Tongue (tissue), 2 donors: ENCODE results near the gene SPATA21. TPM values are rescaled to one million over a fixed set of nuclear protein-coding genes. Genes with fewer than 3 reads are reported as not detected.

Experiments used
- DNase-seq: peaks from one replicate; pipeline ENCODE4 v3.0.0-alpha.2; 2015
- total RNA-seq: library from RNA; depleted of rRNA; stranded (reverse); fragments of >200 nt; gene quantifications from one replicate; pipeline ENCODE4 v1.2.3, GENCODE V29; 2014

Gene SPATA21
- total RNA-seq, 1 donor from 2014 or later: not detected

- no peak for DNase-seq
These were observed 14.8 kb upstream of the SPATA21 start for GRCh38 chr1:16451841-16452528.

GRCh38 chr1:16450863-16451481, 13.7 kb upstream of the SPATA21 start:
- no peak for DNase-seq

GRCh38 chr1:16449666-16450065, 12.4 kb upstream of the SPATA21 start:
- DNase-seq: no peak

- no peak for DNase-seq
These were observed 11.8 kb upstream of the SPATA21 start for GRCh38 chr1:16449065-16449464.

DNA sequence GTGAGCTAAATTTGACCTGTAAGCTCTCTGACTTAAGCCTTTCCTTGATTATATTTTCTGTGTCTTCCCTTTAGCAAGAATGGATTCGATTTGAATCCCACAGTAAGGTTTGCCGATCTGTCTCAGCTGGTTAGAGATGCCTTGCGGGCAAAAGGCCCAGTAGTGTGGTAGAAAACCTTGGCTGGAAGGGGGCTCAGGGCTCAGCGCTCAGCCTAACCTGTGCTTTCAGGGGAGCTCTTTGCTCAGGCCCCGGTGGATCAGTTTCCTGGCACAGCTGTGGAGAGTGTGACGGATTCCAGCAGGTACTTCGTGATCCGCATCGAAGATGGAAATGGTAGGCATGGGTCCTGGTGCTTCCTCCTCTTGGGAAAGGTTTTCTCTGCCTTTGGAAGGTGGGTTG, 10.4 kb upstream of the SPATA21 start:
- DNase-seq: no peak

DNA sequence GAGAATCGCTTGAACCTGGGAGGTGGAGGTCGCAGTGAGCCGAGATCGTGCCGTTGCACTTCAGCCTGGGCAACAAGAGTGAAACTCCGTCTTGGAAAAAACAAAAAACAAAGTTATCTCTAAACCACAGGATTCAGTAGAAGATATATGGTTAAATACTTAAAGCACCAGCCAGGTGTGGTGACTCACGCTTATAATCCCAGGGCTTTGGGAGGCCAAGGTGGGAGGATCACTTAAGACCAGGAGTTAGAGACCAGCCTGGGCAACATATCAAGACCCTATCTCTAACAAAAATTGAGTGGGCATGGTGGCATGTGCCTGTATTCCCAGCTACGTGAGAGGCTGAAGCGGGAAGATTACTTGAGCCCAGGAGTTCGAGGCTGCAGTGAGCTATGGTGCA, 8.9 kb upstream of the SPATA21 start:
- DNase-seq: no peak

DNA sequence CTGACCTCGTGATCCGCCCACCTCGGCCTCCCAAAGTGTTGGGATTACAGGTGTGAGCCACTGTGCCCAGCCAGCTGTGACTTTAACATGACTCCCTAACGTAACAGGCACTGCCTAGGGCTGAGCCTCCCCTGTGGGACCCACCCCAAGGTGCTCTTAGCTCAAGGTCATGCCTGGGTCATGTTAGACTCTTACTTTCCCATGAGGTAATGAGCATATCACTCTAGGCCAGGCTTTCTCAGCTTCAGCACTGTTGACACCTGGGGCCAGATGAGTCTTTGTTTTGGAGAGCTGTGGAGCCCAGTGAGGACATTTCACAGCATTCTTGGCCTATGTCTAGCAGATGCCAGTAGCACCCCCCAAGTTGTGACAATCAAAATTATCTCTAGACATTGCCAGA, 7.8 kb upstream of the SPATA21 start:
- no peak for DNase-seq

GRCh38 chr1:16443975-16444770, 6.9 kb upstream of the SPATA21 start:
- no peak for DNase-seq

GRCh38 chr1:16442941-16443340, 5.7 kb upstream of the SPATA21 start:
- DNase-seq: no peak

GRCh38 chr1:16442265-16442664, 5.0 kb upstream of the SPATA21 start:
- DNase-seq: no peak

- peak; percentile 9 for DNase-seq
These were observed 4.0 kb upstream of the SPATA21 start for GRCh38 chr1:16441282-16441665.

GRCh38 chr1:16440470-16441281, 3.5 kb upstream of the SPATA21 start, which contains the start of gene NECAP2:
Gene NECAP2 (plus strand): TSS chr1:16440724. CDS start chr1:16440762, 38 bp downstream.
- peak; percentile 96 for DNase-seq

- DNase-seq: no peak
These were observed 2.9 kb upstream of the SPATA21 start for GRCh38 chr1:16440131-16440469.

GRCh38 chr1:16438924-16439323, 1.7 kb upstream of the SPATA21 start:
- DNase-seq: no peak

DNA sequence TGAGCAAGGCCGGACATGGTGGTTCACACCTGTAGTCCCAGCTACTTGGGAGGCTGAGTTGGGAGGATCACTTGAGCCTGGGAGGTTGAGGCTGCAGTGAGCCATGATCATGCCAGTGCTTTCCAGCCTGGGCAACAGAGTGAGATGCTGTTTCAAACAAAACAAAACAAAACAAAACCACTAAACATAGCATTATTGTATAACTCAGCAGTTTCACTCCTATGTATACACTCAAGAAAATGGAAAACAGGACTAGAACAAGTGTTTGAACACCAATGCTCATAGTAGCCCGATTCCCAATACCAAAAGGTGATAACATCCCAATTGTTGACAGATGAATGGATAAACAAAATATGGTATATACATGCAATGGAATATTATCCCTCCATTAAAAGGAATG, 1.3 kb upstream of the SPATA21 start:
- no peak for DNase-seq

DNA sequence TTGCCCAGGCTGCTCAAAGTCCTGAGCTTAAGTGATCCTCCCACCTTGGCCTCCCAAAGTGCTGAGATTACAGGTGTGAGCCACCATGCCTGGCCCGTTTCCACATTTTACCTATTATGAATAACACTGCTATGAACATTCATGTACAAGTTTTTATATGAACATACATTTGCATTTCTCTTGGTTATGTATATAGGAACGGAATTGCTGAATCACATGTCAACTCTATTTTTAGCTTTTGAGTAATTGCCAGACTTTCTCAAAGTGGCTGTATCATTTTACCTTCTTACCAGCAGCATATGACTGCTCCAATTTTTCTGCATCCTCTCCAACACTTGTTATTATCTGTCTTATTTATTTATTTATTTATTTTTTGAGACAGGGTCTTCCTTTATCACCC, 2.7 kb downstream of the SPATA21 start:
- no peak for DNase-seq

DNA sequence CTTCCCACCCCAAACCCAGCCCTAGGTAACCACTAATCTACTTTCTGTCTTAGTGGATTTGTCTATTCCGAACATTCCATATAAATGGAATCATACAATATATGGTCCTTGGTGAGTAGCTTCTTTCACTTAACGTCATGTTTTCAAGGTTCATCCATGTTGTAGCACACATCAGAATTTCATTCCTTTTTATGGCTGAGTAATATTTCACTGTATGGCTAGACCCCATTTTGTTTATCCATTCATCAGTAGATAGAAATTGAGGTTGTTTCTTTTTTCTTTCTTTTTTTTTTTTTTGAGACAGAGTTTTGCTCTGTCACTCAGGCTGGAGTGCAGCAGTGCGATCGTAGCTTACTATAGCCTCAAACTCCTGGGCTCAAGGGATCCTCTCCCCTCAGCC, 3.2 kb downstream of the SPATA21 start:
- DNase-seq: no peak

GRCh38 chr1:16433030-16433429, 4.2 kb downstream of the SPATA21 start:
- no peak for DNase-seq

DNA sequence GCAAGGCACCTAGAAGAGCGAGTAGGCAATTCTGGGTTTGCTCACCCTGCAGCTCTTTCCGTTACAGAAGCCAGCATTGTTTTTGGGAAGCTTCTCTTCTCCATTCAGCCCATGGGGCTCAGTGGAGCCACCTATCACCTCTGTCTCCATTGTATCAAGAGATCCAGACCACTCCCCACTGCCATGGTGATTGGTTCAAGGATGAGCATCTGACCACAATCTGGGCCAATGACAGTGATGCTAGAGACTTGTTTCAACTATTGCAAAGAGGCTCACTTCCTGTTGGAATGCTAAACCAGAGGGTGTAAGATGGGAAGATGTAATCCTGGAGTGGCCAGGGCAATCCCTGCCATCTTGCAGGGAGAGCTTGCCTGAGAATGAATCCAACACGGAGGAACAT, 6.6 kb downstream of the SPATA21 start:
- no peak for DNase-seq

- no peak for DNase-seq
These were observed 11.8 kb downstream of the SPATA21 start for GRCh38 chr1:16425125-16426025.

GRCh38 chr1:16422041-16422440, 15.2 kb downstream of the SPATA21 start:
- no peak for DNase-seq

DNA sequence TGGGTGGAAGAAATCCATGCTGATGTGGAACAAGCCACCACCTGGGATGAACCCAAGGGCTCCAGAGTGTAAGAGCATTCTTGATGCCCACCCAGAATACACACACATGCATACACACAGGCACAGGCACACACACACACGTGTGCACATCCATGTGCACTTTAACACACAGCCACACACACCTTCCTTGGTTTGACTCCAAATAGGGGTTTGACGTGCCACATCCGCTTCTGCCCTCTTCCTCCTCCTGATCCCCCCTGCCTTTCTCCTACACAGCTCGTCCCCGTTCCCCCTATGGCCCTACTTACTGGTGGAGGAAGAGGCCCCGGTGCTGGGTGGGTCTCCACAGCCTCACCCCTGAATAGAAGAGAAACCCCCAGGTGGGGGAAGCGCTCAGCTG, 16.0 kb downstream of the SPATA21 start:
- no peak for DNase-seq
